SK-N-SH (cell line): Measurements from ENCODE around the gene LIN7A.

Experiments used
- EP300 ChIP-seq, 2 experiments: IDR thresholded peaks; 2 replicates each; pipeline versions ENCODE4 v1.4.0 to v1.6.1; 2012; ENCODE audit warnings: borderline replicate concordance in 1 of 2, low read depth in 1 of 2, low read length in 1 of 2
- EZH2phosphoT487 ChIP-seq: fragments of 200-600 bp; sonication (generic); IDR thresholded peaks from 2 replicates; pipeline ENCODE4 v1.6.1; 2017; ENCODE audit warnings: low read depth, mixed run types, mild to moderate bottlenecking, antibody characterized with exemption, moderate library complexity, borderline replicate concordance
- PBX3 ChIP-seq: IDR thresholded peaks from 2 replicates; pipeline ENCODE4; 2012
- POLR2AphosphoS5 ChIP-seq: IDR thresholded peaks from 2 replicates; pipeline ENCODE4 v1.6.1; 2012; ENCODE audit warnings: low read depth, low read length
- RAD21 ChIP-seq: IDR thresholded peaks from 2 replicates; pipeline ENCODE4 v1.6.1; 2012; ENCODE audit warnings: mild to moderate bottlenecking, low read length
- RFX5 ChIP-seq: IDR thresholded peaks from 2 replicates; pipeline ENCODE4 v1.6.1; 2012; ENCODE audit warnings: mild to moderate bottlenecking, improper control_type of control experiment, low read length
- SMC3 ChIP-seq: IDR thresholded peaks from 2 replicates; pipeline ENCODE4 v1.6.1; 2012; ENCODE audit warnings: low read depth, low read length, improper control_type of control experiment
- TAF1 ChIP-seq: IDR thresholded peaks from 2 replicates; pipeline ENCODE4 v1.6.1; 2012; ENCODE audit warnings: low read depth, mild to moderate bottlenecking, low read length, moderate library complexity, borderline replicate concordance
- TCF12 ChIP-seq: IDR thresholded peaks from 2 replicates; pipeline ENCODE4 v1.4.0; 2012
- YY1 ChIP-seq: IDR thresholded peaks from 2 replicates; pipeline ENCODE4 v1.4.0; 2012; ENCODE audit warnings: low read depth, mild to moderate bottlenecking
- TF ChIP-seq, protein P1 (sequence below): fragments of 200-600 bp; sonication (generic); IDR thresholded peaks from 2 replicates; pipeline ENCODE4 v1.6.1; 2017; ENCODE audit warnings: antibody characterized with exemption, mild to moderate bottlenecking, moderate library complexity
- TF ChIP-seq, protein P2 (sequence below): IDR thresholded peaks from 2 replicates; pipeline ENCODE4 v1.4.0; 2012; ENCODE audit warnings: low read depth, borderline replicate concordance
- TF ChIP-seq, protein P3 (sequence below): IDR thresholded peaks from 2 replicates; pipeline ENCODE4 v1.6.1; 2012; ENCODE audit warnings: mild to moderate bottlenecking, low read depth, low read length, moderate library complexity
- TF ChIP-seq, protein P4 (sequence below): IDR thresholded peaks from 2 replicates; pipeline ENCODE4 v1.4.0; 2012; ENCODE audit warnings: low read depth, borderline replicate concordance

- TF ChIP-seq, protein P1, sequence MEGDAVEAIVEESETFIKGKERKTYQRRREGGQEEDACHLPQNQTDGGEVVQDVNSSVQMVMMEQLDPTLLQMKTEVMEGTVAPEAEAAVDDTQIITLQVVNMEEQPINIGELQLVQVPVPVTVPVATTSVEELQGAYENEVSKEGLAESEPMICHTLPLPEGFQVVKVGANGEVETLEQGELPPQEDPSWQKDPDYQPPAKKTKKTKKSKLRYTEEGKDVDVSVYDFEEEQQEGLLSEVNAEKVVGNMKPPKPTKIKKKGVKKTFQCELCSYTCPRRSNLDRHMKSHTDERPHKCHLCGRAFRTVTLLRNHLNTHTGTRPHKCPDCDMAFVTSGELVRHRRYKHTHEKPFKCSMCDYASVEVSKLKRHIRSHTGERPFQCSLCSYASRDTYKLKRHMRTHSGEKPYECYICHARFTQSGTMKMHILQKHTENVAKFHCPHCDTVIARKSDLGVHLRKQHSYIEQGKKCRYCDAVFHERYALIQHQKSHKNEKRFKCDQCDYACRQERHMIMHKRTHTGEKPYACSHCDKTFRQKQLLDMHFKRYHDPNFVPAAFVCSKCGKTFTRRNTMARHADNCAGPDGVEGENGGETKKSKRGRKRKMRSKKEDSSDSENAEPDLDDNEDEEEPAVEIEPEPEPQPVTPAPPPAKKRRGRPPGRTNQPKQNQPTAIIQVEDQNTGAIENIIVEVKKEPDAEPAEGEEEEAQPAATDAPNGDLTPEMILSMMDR = no peak
- TF ChIP-seq EP300 (IDR thresholded peaks at IDR 0.05; ENCODE audit: borderline replicate concordance in 1 of 2, low read depth in 1 of 2, low read length in 1 of 2) (no peak), YY1 (no peak), TAF1 (no peak), TCF12 (no peak), EZH2phosphoT487 (no peak), POLR2AphosphoS5 (no peak), PBX3 (no peak), RAD21 (no peak), SMC3 (no peak), RFX5 (no peak)
- TF ChIP-seq, protein P2, sequence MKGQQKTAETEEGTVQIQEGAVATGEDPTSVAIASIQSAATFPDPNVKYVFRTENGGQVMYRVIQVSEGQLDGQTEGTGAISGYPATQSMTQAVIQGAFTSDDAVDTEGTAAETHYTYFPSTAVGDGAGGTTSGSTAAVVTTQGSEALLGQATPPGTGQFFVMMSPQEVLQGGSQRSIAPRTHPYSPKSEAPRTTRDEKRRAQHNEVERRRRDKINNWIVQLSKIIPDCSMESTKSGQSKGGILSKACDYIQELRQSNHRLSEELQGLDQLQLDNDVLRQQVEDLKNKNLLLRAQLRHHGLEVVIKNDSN = no peak
- TF ChIP-seq, protein P3, sequence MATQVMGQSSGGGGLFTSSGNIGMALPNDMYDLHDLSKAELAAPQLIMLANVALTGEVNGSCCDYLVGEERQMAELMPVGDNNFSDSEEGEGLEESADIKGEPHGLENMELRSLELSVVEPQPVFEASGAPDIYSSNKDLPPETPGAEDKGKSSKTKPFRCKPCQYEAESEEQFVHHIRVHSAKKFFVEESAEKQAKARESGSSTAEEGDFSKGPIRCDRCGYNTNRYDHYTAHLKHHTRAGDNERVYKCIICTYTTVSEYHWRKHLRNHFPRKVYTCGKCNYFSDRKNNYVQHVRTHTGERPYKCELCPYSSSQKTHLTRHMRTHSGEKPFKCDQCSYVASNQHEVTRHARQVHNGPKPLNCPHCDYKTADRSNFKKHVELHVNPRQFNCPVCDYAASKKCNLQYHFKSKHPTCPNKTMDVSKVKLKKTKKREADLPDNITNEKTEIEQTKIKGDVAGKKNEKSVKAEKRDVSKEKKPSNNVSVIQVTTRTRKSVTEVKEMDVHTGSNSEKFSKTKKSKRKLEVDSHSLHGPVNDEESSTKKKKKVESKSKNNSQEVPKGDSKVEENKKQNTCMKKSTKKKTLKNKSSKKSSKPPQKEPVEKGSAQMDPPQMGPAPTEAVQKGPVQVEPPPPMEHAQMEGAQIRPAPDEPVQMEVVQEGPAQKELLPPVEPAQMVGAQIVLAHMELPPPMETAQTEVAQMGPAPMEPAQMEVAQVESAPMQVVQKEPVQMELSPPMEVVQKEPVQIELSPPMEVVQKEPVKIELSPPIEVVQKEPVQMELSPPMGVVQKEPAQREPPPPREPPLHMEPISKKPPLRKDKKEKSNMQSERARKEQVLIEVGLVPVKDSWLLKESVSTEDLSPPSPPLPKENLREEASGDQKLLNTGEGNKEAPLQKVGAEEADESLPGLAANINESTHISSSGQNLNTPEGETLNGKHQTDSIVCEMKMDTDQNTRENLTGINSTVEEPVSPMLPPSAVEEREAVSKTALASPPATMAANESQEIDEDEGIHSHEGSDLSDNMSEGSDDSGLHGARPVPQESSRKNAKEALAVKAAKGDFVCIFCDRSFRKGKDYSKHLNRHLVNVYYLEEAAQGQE = no peak
- TF ChIP-seq, protein P4, sequence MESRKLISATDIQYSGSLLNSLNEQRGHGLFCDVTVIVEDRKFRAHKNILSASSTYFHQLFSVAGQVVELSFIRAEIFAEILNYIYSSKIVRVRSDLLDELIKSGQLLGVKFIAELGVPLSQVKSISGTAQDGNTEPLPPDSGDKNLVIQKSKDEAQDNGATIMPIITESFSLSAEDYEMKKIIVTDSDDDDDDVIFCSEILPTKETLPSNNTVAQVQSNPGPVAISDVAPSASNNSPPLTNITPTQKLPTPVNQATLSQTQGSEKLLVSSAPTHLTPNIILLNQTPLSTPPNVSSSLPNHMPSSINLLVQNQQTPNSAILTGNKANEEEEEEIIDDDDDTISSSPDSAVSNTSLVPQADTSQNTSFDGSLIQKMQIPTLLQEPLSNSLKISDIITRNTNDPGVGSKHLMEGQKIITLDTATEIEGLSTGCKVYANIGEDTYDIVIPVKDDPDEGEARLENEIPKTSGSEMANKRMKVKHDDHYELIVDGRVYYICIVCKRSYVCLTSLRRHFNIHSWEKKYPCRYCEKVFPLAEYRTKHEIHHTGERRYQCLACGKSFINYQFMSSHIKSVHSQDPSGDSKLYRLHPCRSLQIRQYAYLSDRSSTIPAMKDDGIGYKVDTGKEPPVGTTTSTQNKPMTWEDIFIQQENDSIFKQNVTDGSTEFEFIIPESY = no peak
These were observed 13.3 kb downstream of the LIN7A start for GRCh38 chr12:80924437-80924836.
